Stimulated activated CD4-positive, alpha-beta T cell treated with anti-CD3 and anti-CD28 coated beads, Interleukin-2, amount 100 ng/mL, for 4 hours (primary cell): Measurements from ENCODE around the gene ERCC6.
A peak's percentile ranks its signal among the peaks of the same experiment; 100 is the strongest.

ENCODE experiments used
- DNase-seq: peaks from one replicate; pipeline ENCODE4 v3.0.0-alpha.2; 2020; ENCODE audit warnings: low read depth

Gene ERCC6

DNA sequence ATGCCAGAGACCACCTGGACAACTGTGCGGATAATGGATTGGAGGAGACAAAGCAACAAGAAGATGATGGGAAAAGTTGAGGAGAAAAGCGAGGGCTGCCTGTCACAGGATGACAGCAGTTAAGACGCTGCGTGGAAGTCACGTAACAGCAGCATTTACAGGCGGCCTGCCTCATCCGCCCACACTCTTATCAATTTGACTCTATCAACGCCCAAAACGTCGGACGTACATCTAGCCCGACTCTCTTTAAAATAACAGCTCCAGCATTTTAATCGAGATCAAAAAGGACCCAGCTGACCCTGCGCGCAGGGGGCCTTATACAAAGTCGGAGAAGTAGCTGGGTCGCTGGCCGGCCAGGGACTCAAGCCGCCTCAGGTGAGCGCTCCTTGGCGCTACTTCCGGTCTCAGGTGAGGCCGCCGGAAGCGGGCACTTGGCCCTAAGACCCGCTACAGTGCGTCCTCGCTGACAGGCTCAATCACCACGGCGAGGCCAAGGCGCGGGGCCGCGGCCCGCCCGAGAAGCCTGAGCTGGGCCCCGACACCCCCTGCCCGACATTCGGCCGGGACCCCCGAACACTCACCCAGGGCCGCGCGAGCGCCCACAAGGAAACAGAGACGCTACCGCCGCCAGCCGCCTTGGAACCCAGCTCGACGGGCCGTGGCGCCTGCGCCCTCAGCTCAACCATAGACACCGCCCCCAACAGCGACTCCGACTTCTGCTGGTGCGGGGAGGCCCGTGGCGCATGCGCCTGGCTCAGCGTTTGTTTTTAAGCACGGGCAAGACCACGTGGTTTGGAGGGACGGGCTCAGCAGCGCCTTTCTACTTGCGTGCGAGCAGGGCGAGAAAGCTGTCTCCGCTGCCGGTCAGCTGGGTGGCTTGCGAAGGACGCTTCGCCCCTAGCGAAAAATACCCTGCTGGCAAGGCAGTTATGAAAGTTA is at the start of gene ERCC6:
Gene ERCC6 (minus strand): TSS at position 741 of the 939 bp plus-strand sequence.
- peak; percentile 95 for DNase-seq

DNA sequence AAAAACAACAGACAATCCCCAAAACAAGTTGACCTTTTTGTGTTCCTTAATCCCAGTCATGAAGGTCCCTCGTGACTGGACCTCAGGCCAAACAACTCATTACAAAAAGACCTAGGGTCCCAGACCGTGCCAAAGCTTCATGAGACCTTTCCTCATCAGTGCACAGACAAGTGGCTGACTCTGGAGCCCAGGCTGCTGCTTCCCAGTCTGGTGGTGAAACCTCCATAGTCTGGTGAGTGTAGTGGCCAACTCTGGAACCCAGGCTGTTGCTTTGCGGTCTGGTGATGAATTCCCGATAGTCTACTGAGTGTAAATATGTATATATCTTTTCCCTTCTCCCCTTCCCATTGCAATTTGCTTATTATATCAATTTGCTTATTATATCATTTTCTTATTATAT is 49.1 kb upstream of the ERCC6 start:
- DNase-seq: no peak

DNA sequence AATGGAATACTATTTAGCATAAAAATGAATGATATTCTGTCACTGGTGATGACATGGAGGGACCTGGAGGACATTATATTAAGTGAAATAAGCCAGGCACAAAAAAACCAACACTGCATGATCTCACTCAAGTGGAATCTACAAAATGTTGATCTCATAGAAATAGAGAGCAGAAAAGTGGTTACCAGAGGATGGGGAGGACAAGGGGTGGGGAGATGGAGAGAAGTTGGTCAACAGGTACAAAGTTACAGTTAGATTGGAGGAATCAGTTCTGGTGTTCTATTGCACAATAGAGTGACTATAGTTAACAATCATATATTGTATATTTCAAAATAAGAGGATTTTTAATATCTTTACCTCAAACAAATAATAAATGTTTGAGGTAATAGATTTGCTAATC is 46.5 kb upstream of the ERCC6 start:
- DNase-seq: no peak

DNA sequence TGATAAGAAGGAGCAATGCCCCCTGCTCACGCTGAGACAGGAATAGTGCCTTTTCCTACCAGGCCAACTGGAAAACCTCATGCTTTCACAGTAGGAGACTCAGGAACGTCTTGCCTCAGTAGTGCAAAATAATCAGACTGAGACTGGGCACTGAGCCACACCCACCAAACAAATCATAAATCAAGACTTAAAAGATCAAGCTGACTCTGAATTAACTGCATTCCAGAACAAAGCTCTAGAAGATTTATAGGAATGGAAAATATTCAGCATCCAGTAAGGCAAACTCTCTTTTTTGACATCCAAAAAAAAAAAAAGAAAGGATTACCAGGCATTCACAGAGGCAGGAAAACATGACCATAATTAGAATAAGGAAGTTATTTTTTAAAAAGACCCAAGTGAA is 40.7 kb upstream of the ERCC6 start:
- DNase-seq: no peak

DNA sequence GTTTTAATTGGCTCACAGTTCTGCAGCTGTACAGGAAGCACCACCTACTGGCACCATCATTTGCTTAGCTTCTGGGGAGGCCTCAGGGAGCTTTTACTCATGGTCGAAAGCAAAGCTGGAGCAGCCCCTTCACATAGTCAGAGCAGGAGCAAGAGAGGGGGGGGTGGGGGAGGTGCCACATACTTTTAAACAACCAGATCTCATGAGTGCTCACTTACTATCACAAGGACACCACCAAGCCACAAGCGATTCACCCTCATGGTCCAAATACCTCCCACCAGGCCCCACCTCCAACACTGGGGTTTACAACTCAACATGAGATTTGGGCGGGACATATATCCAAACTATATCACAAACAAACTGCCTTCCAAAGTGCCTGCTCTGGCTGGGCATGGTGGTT is 39.5 kb upstream of the ERCC6 start:
- DNase-seq: no peak

DNA sequence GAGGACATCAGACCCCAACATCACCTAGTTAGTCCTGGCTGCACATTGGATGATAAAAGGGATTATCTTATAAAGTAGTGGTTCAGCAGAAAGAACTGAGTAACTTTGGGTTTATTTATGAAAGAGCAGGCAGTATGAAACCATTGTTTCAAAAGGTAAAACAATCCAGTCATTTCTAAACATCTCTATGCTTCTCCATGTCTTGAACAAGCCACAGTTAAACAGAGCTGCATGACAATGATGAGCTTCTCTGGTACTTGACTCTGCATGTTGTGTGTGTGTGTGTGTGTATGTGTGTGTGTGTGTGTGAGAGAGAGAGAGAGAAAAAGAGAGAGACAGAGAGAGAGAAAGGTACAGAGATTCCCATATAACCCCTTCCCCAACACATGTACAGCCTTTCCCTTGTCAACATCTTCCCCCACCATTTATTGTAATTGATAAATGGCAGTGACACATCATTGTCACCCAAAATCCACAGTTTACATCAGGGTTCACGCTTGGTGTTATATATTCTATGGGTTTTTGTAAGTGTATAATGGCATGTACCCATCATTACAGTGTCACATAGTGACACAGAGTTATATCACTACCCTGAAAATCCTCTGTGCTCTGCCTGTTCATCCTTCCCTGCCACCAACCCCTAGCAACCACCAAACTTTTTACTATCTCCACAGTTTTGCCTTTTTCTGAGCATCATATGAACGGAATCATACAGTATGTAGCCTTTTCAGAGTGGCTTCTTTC is 38.4 kb upstream of the ERCC6 start:
- DNase-seq: no peak

DNA sequence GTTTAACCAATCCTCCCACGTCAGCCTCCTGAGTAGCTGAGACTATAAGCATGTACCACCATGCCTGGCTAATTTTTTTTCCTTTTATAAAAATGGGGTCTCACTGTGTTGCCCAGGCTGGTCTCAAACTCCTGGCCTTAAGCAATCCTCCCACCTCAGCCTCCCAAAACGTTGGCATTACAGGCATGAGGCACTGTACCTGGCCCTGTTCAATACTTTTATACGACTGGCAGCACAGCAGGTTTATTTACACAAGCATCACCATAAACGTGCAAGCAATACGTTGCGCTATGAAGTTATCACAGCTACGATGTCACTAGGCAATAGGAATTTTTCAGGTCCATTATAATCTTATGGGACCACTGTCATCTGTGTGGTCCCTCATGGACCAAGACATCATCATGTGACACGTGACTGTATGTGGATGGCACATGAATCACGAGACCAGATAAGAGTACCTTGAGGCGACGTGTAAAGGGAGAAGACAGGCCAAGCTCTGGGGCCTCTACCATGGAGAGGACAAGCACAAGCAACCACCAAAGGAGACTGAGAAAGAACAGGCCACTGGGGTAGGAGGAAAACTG is 36.7 kb upstream of the ERCC6 start:
- DNase-seq: no peak

DNA sequence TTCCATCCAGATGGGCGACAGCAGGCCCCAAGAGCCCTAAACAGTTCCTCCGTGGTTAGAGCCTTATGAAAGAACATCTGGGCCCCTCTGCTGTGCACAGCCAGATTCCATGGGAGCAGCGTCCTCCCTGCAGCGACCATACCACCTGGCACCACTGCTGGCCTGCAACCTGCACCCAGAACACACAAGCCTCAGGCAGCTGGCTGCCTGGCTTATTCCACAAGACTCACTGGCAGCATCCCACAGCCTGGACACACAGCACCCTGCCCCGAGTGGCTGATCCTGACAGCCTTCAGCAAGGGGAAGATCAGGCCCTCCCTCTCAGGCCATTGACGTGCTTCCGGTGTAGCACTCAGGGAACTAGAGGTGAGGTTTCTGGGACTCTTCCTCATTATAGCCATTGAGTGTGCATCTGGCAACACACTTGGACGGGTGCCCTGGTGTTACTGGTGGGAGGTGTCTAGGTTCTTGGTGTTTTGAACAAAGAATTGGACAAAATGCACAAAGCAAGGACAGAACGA is 33.7 kb upstream of the ERCC6 start:
- DNase-seq: no peak

DNA sequence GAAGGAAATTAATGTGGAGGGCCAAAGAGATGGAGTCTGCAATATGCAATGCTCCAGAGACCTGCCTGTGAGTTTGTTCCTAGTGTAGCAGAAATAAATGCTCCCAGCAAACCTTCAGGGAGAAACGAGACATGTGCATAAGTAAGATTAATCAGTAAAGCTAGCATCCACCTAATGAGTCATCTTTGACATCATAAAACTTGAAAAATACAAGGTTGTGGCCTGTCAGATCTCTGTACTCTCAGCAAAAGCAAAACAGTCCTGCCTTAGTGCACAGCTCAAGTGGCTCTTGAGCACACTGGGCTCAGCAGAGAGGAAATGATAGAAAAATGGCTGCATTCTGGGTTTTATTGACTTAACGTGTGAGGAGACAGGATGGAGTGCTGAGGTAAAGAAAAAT is 32.5 kb upstream of the ERCC6 start:
- no peak for DNase-seq

DNA sequence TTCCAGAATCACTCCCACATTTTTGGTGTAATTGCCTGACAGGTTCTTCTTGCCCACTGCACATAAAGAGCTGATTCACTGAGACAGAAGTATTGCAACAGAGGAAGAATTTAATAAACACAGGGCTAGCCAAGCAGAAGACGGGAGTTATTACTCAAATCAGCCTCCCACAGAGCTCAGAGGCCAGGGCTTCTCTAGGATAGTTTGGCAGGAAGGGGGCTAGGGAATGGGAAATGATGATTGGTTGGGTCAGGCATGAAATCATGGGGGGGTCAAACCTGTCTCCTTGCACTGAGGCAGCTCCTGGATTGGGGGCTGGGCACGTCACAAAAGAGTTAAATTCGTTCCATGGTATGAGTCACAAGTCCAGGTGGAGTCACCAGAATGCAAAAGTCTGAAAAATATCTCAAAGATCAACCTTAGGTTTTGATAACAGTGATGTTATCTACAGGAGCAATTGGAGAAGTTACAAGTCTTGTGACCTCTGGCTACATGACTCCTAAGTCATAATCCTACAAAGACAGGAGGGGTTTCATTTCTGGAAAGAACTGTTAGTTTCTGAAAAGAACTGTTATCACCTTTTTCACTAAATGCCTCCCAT is 30.2 kb upstream of the ERCC6 start:
- DNase-seq: no peak

DNA sequence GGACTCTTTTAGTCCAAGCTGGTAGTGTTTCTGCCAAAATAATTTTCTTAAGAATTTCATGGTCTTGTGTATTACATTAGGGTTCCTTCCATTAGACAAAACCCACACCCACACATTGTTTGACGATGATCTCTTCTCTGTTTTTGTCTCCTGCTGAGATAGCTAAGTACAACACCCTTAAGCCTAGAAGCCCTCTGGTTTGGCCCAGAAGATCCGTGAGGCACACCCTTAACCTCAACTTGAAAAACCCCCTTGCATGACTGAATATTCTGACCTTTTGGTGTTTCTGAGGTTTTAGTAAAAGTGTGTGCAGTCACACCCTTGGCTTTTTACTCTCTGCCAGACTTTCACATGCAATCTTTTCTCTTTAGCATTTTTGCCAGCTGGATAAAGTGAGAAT is 29.3 kb upstream of the ERCC6 start:
- no peak for DNase-seq

DNA sequence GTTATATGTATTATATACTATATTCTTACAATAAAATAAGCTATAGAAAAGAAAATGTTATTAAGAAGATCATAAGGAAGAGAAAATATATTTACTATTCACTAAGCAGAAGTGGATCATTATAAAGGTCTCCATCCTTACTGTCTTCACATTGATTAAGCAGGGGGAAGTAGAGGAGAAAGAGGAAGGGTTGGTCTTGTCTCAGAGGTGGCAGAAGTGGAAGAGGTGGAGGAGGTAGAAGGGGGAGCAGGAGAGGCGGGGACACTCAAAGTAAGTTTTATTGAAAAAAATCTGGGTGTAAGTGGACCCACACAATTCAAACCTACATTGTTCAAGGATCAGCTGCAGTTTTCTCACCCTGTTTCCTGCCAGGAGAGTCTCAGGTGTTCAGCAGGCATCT is 28.9 kb upstream of the ERCC6 start:
- DNase-seq: no peak

DNA sequence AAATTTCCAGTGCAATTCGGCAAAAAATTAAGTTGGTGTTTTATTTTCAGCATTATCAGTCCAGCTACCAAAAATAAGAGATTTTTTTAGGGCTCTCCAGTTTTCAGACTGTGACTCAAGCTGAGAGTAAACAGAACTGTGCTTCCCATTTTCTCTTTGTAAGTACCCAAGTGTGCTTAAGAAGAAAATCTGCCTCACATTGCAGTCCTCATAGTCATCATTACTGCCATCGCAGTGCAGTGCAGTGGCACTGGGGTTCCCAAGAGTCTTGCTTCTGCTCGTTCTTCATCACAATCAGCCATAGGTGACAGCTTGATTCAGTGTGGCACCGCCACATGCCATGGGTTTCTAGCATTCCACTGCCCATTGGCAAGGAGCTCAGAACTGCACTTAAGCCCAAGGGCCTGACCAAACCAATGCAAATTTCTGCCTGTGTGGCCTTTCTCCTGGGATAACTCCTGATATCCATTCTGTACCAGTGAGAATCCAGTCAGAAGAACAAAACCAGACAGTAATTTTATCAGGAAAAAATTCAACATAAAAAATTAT is 25.6 kb upstream of the ERCC6 start:
- no peak for DNase-seq

DNA sequence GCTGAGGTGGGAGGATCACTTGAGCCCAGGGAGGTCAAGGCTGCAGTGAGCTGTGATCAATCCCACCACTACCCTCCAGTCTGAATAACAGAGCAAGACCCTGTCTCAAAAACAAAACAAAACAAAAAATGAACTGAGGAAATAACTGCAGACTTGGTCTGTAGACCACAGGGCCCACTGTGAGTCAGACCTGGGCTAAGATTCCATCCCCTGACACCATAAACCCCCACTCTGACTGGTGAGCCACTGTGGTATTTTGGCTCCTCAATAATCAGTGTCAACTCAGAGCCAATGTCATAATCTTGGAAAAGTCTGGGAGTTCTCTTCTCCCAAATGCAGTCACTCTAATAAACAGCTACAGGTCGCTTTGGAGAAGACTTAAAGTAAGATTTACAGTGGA is 24.0 kb upstream of the ERCC6 start:
- DNase-seq: no peak

DNA sequence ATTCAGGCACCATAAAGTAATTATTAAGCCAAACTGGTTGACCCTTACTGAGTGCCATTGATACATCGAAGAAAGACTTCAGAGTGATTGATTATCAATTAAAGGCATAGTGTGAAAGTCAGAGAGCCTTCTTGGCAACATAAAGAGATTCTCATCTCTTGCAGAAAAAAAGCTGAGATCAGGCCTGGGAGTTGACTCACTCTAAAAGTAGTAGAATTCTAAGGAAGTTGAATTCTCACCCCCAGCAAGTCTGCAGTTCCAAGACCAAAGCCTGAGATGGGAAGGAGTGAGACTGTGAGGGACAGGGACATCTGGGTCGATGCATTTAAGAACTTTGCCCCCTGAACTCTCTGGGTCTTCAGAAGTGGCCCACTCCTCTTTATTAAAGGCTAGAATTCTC is 21.6 kb upstream of the ERCC6 start:
- DNase-seq: no peak

DNA sequence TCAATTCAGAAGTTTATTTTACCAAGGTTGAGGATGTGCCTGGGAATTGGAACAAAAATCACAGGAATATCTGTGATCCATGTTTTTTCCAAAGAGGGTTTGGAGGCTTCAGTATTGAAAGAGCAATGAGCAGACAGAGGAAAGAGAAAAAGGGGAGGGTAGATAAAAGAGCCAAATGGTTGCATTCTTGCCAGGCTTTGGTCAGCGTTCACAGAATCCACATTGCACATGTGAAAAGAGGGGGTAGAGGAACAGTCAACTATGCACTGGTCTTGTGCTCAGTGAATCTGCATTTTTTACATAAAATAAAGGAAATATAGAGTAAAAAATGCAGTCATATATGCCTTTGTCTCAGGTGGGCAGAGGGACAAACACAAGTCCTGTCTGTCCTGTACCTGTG is 20.6 kb upstream of the ERCC6 start:
- no peak for DNase-seq

DNA sequence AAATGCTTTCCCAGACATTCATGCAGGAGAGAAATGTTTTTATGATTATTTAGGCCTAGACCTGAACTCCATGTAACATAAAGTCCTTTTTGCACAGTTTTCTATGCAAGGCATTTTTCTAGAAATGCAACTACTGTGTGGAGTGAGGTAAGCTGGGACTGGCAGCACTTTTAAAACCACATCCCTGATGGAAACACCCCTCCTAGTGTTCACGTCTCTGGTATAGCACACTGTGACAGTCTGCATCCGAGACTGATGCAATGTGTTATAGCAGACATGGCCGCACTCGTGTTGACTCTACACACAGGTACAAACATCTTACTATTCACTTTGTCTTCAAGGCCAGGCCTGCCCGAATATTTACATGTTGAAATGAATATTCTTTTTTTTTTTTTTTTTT is 19.3 kb upstream of the ERCC6 start:
- no peak for DNase-seq

DNA sequence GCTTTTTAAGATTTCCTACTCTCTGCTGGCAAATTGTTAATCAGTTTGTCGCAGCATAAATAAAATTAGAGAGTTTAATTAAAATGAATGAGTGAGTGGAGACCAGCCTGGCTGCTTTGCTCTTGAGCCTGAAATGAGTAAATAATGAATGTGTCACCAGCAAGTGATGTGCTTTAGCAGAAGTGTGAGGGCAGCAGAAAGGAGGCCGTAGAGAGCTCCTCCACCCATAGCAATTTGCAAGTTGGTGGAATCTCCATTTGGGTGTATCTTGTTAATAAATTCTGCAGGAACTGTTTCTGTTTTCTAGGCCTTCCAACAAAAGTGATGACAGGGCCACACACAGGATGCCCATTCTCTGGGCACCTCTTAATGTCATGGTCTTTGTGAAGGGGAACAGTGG is 18.8 kb upstream of the ERCC6 start:
- no peak for DNase-seq

DNA sequence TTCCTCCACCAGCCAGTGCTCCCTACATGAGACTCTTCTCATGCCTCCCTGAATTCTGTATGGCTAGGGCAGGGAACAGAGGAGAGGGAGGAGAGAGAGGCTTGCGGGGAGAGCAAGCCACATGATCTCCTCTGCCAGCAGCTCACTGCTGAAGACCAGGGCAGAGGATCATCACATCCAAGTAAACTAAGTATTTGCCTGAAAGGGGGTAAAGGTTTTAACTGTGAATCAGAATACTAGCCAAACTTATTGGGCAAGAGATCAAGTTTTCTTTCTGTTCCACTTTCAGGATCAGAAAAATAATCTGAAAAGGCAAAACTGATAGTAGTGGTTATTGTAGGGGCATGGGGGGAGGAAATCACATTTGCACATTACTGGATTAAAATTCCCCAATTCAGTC is 17.8 kb upstream of the ERCC6 start:
- DNase-seq: no peak

DNA sequence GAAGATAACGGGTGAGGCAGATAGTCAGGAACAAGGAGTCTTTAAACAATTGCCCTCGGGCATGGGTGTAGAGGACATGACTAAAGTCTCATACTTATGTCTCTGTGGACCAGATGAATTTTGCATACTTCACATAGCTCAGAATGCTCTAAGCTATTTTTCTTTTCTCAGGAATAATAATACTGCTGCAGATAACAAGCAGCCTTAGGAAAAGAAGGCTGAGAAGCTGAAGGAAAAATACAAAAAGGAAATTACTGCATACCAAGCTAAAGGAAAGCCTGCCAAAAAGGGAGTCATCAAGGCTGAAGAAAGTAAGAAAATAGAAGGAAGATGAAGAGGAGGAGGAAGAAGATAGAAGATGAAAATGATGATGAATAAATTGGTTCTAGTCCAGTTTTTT is 13.4 kb upstream of the ERCC6 start:
- no peak for DNase-seq

DNA sequence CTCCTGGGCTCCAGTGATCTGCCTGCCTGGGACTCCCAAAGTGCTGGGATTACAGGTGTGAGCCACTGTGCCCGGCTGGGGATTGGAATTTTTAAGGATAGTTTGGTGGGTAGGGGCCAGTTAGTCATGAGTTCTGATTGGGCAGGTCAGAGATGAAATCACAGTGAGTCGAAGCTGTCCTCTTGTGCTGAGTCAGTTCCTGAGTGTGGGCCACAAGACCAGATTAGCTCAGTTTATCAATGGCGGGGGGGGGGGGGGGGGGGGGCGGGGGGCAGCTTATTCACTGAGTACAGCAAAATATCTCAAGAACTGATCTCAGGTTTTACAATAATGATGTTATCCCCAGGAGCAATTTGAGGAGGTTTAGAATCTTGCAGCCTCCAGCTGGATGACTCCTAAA is 11.6 kb upstream of the ERCC6 start:
- no peak for DNase-seq
